Fibroblast of lung (primary cell): ENCODE data around the gene ACAD11. TPM values are rescaled to one million over a fixed set of nuclear protein-coding genes. Genes with fewer than 3 reads are reported as not detected.

Source experiments
- DNase-seq, 2 donors: peaks; one replicate each; pipeline versions ENCODE4 v3.0.0 to v3.0.0-alpha.2; 2010; ENCODE audit warnings: low read depth in 2 of 2
- H2AFZ ChIP-seq: 2 replicates; pipeline ENCODE4 v1.5.1; 2012; ENCODE audit warnings: low read length, control low read depth, inconsistent platforms
- H3K27ac ChIP-seq: 2 replicates; pipeline ENCODE4 v1.5.1; 2011; ENCODE audit warnings: low read length, control low read depth; ENCODE audit not compliant: insufficient read depth
- H3K27me3 ChIP-seq: 2 replicates; pipeline ENCODE4 v1.5.1; 2011; ENCODE audit warnings: mild to moderate bottlenecking, low read length; ENCODE audit not compliant: control insufficient read depth, insufficient read depth
- H3K36me3 ChIP-seq: 2 replicates; pipeline ENCODE4 v1.5.1; 2011; ENCODE audit warnings: low read length; ENCODE audit not compliant: control insufficient read depth, insufficient read depth
- H3K4me1 ChIP-seq: 2 replicates; pipeline ENCODE4 v1.5.1; 2011; ENCODE audit warnings: low read length; ENCODE audit not compliant: control insufficient read depth, insufficient read depth; ENCODE audit errors: extremely low read depth
- H3K4me2 ChIP-seq: 2 replicates; pipeline ENCODE4 v1.5.1; 2011; ENCODE audit warnings: low read length, control low read depth; ENCODE audit not compliant: insufficient read depth; ENCODE audit errors: extremely low read depth
- H3K4me3 ChIP-seq, 4 experiments: fragments of 200-600 bp in 1 of 4; sonication (generic) in 1 of 4; replicated peaks in 1 of 4; 2 replicates each; pipeline ENCODE4 v1.5.1; 2011 to 2016; ENCODE audit warnings: low read length in 4 of 4, low read depth in 3 of 4, mild to moderate bottlenecking in 3 of 4, control low read depth in 2 of 4, inconsistent platforms in 1 of 4, mixed read lengths in 1 of 4; ENCODE audit not compliant: insufficient read depth in 1 of 4; ENCODE audit errors: control extremely low read depth in 1 of 4
- H3K79me2 ChIP-seq: 2 replicates; pipeline ENCODE4 v1.5.1; 2012; ENCODE audit warnings: mild to moderate bottlenecking, low read length, inconsistent platforms; ENCODE audit not compliant: control insufficient read depth, insufficient read depth
- H3K9ac ChIP-seq: 2 replicates; pipeline ENCODE4 v1.5.1; 2011; ENCODE audit warnings: mild to moderate bottlenecking, low read length, control low read depth; ENCODE audit not compliant: insufficient read depth
- H3K9me3 ChIP-seq: 2 replicates; pipeline ENCODE4 v1.5.1; 2012; ENCODE audit warnings: low read depth, low read length; ENCODE audit not compliant: control insufficient read depth, insufficient read depth
- H4K20me1 ChIP-seq: 2 replicates; pipeline ENCODE4 v1.5.1; 2011; ENCODE audit warnings: low read length; ENCODE audit not compliant: control insufficient read depth, insufficient read depth; ENCODE audit errors: extremely low read depth
- EZH2 ChIP-seq: IDR thresholded peaks from 2 replicates; pipeline ENCODE4 v1.5.1; 2012; ENCODE audit warnings: low read length, control low read depth, mild to moderate bottlenecking; ENCODE audit errors: missing control alignments
- polyA plus RNA-seq, 2 donors: library from polyadenylated mRNA; depleted of rRNA in 1 of 2; stranded (reverse) in 1 of 2; unstranded in 1 of 2; fragments of >200 nt; gene quantifications; 2 replicates each; pipeline ENCODE4 v1.2.1, GENCODE V29; 2011 to 2012; ENCODE audit warnings: missing spikeins in 1 of 2
- total RNA-seq: library from RNA; depleted of rRNA; stranded (reverse); fragments of >200 nt; gene quantifications from 2 replicates; pipeline ENCODE4 v1.2.1, GENCODE V29; 2014
- TF ChIP-seq, protein P1 (sequence below), 2 donors: IDR thresholded peaks in 1 of 2; conservative IDR thresholded peaks in 1 of 2; 1 replicate in 1 of 2; 2 replicates in 1 of 2; pipeline ENCODE4 v1.5.1; 2011 to 2012; ENCODE audit warnings: low read length in 2 of 2, control low read depth in 1 of 2, inconsistent platforms in 1 of 2, low read depth in 1 of 2, mild to moderate bottlenecking in 1 of 2

The ACAD11 gene
- total and polyA plus RNA-seq, 2 donors (not counting 1 experiment from before 2014, with no cell fraction given) = 27.9 to 101 TPM

DNA sequence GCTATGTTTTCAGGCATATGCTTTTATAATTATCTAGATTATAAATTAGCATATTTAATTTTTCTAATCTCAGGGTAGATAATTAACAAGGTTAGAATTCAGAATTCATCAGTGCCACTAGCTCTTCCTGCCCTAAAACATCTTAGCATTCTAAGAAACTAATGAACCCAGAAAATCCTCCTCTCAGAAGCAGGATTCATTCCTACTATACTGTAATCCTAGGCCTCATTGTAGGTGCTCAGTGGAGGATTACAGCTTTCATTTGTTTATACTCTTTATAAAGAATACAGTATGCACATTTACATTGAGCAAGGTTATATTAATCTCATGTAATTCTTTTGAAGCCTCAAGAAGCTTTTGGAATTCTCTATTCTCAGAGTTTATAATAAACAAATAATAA is 20.9 kb downstream of the ACAD11 start:
- Histone ChIP-seq H3K9ac (no peak overlapping the region), H3K79me2 (no peaks in the 10 kb centered on the region), H3K9me3 (no peaks in the 10 kb centered on the region), H2AFZ (no peak overlapping the region), H3K27me3 (no peaks in the 10 kb centered on the region), H3K4me1 (peaks cover 4% of the 10 kb centered on the region), H3K27ac (no peak overlapping the region), H3K4me3 (no peak overlapping the region), H3K36me3 (peaks cover 4% of the 10 kb centered on the region), H4K20me1 (no peaks in the 10 kb centered on the region), H3K4me2 (no peak overlapping the region)
- DNase-seq = no peak
- no peak for TF ChIP-seq EZH2
- TF ChIP-seq, protein P1, sequence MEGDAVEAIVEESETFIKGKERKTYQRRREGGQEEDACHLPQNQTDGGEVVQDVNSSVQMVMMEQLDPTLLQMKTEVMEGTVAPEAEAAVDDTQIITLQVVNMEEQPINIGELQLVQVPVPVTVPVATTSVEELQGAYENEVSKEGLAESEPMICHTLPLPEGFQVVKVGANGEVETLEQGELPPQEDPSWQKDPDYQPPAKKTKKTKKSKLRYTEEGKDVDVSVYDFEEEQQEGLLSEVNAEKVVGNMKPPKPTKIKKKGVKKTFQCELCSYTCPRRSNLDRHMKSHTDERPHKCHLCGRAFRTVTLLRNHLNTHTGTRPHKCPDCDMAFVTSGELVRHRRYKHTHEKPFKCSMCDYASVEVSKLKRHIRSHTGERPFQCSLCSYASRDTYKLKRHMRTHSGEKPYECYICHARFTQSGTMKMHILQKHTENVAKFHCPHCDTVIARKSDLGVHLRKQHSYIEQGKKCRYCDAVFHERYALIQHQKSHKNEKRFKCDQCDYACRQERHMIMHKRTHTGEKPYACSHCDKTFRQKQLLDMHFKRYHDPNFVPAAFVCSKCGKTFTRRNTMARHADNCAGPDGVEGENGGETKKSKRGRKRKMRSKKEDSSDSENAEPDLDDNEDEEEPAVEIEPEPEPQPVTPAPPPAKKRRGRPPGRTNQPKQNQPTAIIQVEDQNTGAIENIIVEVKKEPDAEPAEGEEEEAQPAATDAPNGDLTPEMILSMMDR (conservative IDR thresholded peaks at IDR 0.05 in 1 of 2, IDR thresholded peaks at IDR 0.05 in 1 of 2; ENCODE audit: low read depth in 1 of 2, low read length in 2 of 2) = no peak

DNA sequence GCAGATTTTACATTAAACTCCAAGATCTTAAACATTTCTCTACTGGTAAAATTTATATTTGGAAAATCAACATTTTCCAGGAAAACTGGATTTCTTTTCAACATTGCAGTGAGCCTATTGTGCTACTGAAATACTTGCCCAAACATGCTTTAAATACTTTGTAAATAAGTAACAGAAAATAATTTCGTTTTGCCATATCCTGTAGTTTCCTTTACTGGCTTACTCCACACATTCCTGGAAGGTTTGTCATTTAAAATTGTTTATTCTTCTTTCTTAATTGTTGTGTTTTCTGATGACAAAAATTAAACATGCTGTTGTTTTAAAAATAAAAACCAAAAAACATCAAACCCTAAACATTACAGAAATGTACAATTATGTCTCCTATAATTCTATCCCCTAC is 22.0 kb downstream of the ACAD11 start:
- peak; percentile 39 to 55 for DNase-seq
- H4K20me1 ChIP-seq = no peaks in the 10 kb centered on the region
- no peak for TF ChIP-seq EZH2
- TF ChIP-seq, protein P1 (conservative IDR thresholded peaks at IDR 0.05 in 1 of 2, IDR thresholded peaks at IDR 0.05 in 1 of 2; ENCODE audit: low read depth in 1 of 2, low read length in 2 of 2) = no peak
- H3K9ac ChIP-seq = no peak overlapping the region
- peaks cover 4% of the 10 kb centered on the region for H3K4me1 ChIP-seq
- no peaks in the 10 kb centered on the region for H3K27me3 ChIP-seq
- H3K36me3 ChIP-seq = peaks cover 4% of the 10 kb centered on the region
- peak overlapping the region; percentile 8 for H3K4me2 ChIP-seq
- no peaks in the 10 kb centered on the region for H3K79me2 ChIP-seq
- no peaks in the 10 kb centered on the region for H3K9me3 ChIP-seq
- no peak overlapping the region for H3K4me3 ChIP-seq
- H3K27ac ChIP-seq = no peak overlapping the region
- H2AFZ ChIP-seq = no peak overlapping the region

DNA sequence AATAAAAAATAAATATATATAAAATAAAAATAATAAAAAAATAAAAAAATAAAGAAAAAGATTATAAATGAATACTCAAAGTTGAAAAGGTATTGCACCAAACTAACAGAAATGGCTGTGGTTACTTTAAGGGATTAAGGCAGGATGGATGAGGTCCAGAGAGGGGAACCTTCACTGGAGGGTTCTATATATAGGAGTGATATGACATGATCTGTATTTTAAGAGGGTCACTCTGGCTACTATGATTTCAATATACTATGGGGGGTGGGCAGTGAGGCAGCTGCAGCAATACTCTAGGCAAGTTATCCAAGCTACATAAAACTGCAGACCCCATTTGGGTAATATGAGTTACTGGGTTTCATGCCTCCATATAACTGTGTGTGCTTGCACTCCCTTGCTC is 24.6 kb downstream of the ACAD11 start:
- no peak for DNase-seq
- Histone ChIP-seq H3K36me3 (peaks cover 4% of the 10 kb centered on the region), H3K27ac (no peak overlapping the region), H3K9me3 (no peaks in the 10 kb centered on the region), H3K79me2 (no peaks in the 10 kb centered on the region), H3K4me1 (peaks cover 4% of the 10 kb centered on the region), H3K4me3 (no peak overlapping the region), H3K9ac (no peak overlapping the region), H3K27me3 (no peaks in the 10 kb centered on the region), H4K20me1 (no peaks in the 10 kb centered on the region), H3K4me2 (no peak overlapping the region), H2AFZ (no peak overlapping the region)
- no peak for TF ChIP-seq EZH2
- TF ChIP-seq, protein P1 (conservative IDR thresholded peaks at IDR 0.05 in 1 of 2, IDR thresholded peaks at IDR 0.05 in 1 of 2; ENCODE audit: low read depth in 1 of 2, low read length in 2 of 2) = no peak
